ENCODE results near the gene GAL.

The GAL gene

DNA sequence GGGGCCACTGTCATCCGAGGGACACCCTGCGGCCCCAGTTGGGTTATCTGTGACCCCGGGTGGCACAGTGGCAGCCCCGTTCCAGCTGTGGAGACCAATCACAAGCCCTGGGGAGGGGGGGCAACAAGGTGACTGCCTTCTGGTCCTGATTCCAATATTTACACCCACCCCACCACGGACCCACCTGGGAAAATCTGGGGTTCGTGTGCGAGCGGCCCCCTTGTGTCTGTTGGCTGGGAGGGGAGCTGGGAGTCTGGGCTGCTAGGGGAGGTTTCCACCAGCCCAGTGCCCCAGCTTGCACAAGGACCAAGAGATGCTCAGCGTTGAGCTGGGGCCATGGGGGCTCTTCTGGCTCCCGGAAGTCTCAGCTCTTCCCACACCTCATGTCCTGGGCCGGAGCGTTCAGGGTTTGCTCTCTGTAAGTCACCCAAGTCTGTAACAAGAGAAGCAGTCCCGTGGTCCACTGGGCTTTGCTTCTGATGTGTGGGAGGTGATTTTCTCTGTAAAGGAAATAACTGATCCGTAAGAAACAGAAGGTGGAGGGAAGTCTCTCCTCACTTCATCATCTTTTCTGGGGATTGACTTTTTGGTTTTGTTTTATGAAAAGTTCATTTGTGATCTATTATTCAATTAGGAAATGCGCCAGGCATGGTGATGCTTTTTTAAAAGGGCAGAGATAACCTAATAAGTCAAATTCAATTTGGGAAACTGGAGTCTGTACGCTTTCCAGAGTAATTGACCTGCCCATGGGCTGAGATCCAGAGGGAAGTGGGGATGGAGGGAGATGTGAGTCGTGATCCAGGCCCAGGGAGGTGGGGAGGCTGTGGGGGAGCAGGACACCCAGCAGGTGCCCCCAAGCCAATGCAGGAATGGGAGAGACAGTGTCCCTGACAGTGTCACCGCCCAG is 22.4 kb upstream of the GAL start:
- H3K36me3 ChIP-seq (ENCODE audit: low read length), result no peaks in the 10 kb centered on the region
- no peaks in the 10 kb centered on the region for H4K20me1 ChIP-seq (ENCODE audit: low read depth, low read length)
- no peak overlapping the region for H3K27ac ChIP-seq (ENCODE audit: low read depth, low read length)
- H3K9me2 ChIP-seq (replicated peaks; ENCODE audit: insufficient read depth, low read length), result no peaks in the 10 kb centered on the region
- no peaks in the 10 kb centered on the region for H3K27me3 ChIP-seq (ENCODE audit: low read length)
- no peak overlapping the region for H2AFZ ChIP-seq (ENCODE audit: low read depth, low read length, severe bottlenecking)
- no peak overlapping the region for H3K9ac ChIP-seq (ENCODE audit: low read length)
- no peak overlapping the region for H3K4me3 ChIP-seq (ENCODE audit: insufficient read depth, low read length, poor library complexity, severe bottlenecking)
- no peak for TF ChIP-seq EZH2phosphoT487 (conservative IDR thresholded peaks at IDR 0.05; ENCODE audit: low read length)
- no peak for TF ChIP-seq CTCF (IDR thresholded peaks at IDR 0.05; ENCODE audit: insufficient read depth, low read length, poor library complexity, severe bottlenecking)
- no peaks in the 10 kb centered on the region for H3K79me2 ChIP-seq (ENCODE audit: insufficient read depth, low read length)
- H3K4me2 ChIP-seq (ENCODE audit: low read depth, low read length, poor library complexity, severe bottlenecking), result no peak overlapping the region
- no peaks in the 10 kb centered on the region for H3K9me3 ChIP-seq (ENCODE audit: insufficient read depth, low read length)
- H3F3A ChIP-seq (ENCODE audit: insufficient read depth), result no peaks in the 10 kb centered on the region

- H3F3A ChIP-seq (ENCODE audit: insufficient read depth), result no peaks in the 10 kb centered on the region
- H3K4me3 ChIP-seq (ENCODE audit: insufficient read depth, low read length, poor library complexity, severe bottlenecking), result no peak overlapping the region
- TF ChIP-seq CTCF (IDR thresholded peaks at IDR 0.05; ENCODE audit: insufficient read depth, low read length, poor library complexity, severe bottlenecking) (no peak), EZH2phosphoT487 (conservative IDR thresholded peaks at IDR 0.05; ENCODE audit: low read length) (no peak)
- no peak overlapping the region for H3K9ac ChIP-seq (ENCODE audit: low read length)
- H3K9me3 ChIP-seq (ENCODE audit: insufficient read depth, low read length), result no peaks in the 10 kb centered on the region
- no peaks in the 10 kb centered on the region for H3K27me3 ChIP-seq (ENCODE audit: low read length)
- H4K20me1 ChIP-seq (ENCODE audit: low read depth, low read length), result no peaks in the 10 kb centered on the region
- H3K9me2 ChIP-seq (replicated peaks; ENCODE audit: insufficient read depth, low read length), result no peaks in the 10 kb centered on the region
- H3K4me2 ChIP-seq (ENCODE audit: low read depth, low read length, poor library complexity, severe bottlenecking), result no peak overlapping the region
- H3K36me3 ChIP-seq (ENCODE audit: low read length), result no peaks in the 10 kb centered on the region
- H3K79me2 ChIP-seq (ENCODE audit: insufficient read depth, low read length), result no peaks in the 10 kb centered on the region
- H3K27ac ChIP-seq (ENCODE audit: low read depth, low read length), result no peak overlapping the region
- H2AFZ ChIP-seq (ENCODE audit: low read depth, low read length, severe bottlenecking), result no peak overlapping the region
Observed at GRCh38 chr11:68663482-68664010, 20.8 kb upstream of the GAL start.

- H3K4me3 ChIP-seq (ENCODE audit: insufficient read depth, low read length, poor library complexity, severe bottlenecking), result no peak overlapping the region
- no peaks in the 10 kb centered on the region for H4K20me1 ChIP-seq (ENCODE audit: low read depth, low read length)
- H2AFZ ChIP-seq (ENCODE audit: low read depth, low read length, severe bottlenecking), result no peak overlapping the region
- H3K4me2 ChIP-seq (ENCODE audit: low read depth, low read length, poor library complexity, severe bottlenecking), result no peak overlapping the region
- H3K9me2 ChIP-seq (replicated peaks; ENCODE audit: insufficient read depth, low read length), result no peaks in the 10 kb centered on the region
- H3K36me3 ChIP-seq (ENCODE audit: low read length), result no peaks in the 10 kb centered on the region
- no peak overlapping the region for H3K9ac ChIP-seq (ENCODE audit: low read length)
- H3F3A ChIP-seq (ENCODE audit: insufficient read depth), result no peaks in the 10 kb centered on the region
- no peak overlapping the region for H3K27ac ChIP-seq (ENCODE audit: low read depth, low read length)
- H3K27me3 ChIP-seq (ENCODE audit: low read length), result no peaks in the 10 kb centered on the region
- no peak for TF ChIP-seq EZH2phosphoT487 (conservative IDR thresholded peaks at IDR 0.05; ENCODE audit: low read length)
- TF ChIP-seq CTCF (IDR thresholded peaks at IDR 0.05; ENCODE audit: insufficient read depth, low read length, poor library complexity, severe bottlenecking), result no peak
- H3K9me3 ChIP-seq (ENCODE audit: insufficient read depth, low read length), result no peaks in the 10 kb centered on the region
- no peaks in the 10 kb centered on the region for H3K79me2 ChIP-seq (ENCODE audit: insufficient read depth, low read length)
Observed at GRCh38 chr11:68664141-68664540, 20.2 kb upstream of the GAL start.
